HG03103 (cell line): ENCODE data around the gene ROCK2.
"Not testable (repeated sequence)": the region's sequence is repeated elsewhere in the genome, so short reads cannot be mapped to it uniquely, and the experiment has no call there.

ENCODE experiments used
- ATAC-seq: cut with Tn5 transposase; IDR thresholded peaks from one replicate; pipeline ENCODE4 v1.9.1; 2021; ENCODE audit warnings: low read depth; ENCODE audit not compliant: unreplicated experiment

ROCK2 gene

GRCh38 chr2:11280713-11281112 is 63.7 kb downstream of the ROCK2 start:
- ATAC-seq: no peak

- no peak for ATAC-seq
Measured at GRCh38 chr2:11279398-11279797, 65.0 kb downstream of the ROCK2 start.

- no peak for ATAC-seq
Measured at GRCh38 chr2:11278219-11278618, 66.2 kb downstream of the ROCK2 start.

GRCh38 chr2:11275910-11276309 is 68.5 kb downstream of the ROCK2 start:
- no peak for ATAC-seq

- no peak for ATAC-seq
Measured at GRCh38 chr2:11270891-11271290, 73.5 kb downstream of the ROCK2 start.

GRCh38 chr2:11267931-11268330 is 76.5 kb downstream of the ROCK2 start:
- no peak for ATAC-seq

- no peak for ATAC-seq
Measured at GRCh38 chr2:11264818-11265217, 79.6 kb downstream of the ROCK2 start.

- ATAC-seq: no peak
Measured at GRCh38 chr2:11264007-11264406, 80.4 kb downstream of the ROCK2 start.

GRCh38 chr2:11263177-11263576 is 81.3 kb downstream of the ROCK2 start:
- ATAC-seq: no peak

GRCh38 chr2:11262438-11262837 is 82.0 kb downstream of the ROCK2 start:
- ATAC-seq: not testable (repeated sequence)

- not testable (repeated sequence) for ATAC-seq
Measured at GRCh38 chr2:11261564-11261963, 82.9 kb downstream of the ROCK2 start.

- ATAC-seq: no peak
Measured at GRCh38 chr2:11260979-11261378, 83.5 kb downstream of the ROCK2 start.

- ATAC-seq: no peak
Measured at GRCh38 chr2:11257964-11258363, 86.5 kb downstream of the ROCK2 start.

- ATAC-seq: no peak
Measured at GRCh38 chr2:11257078-11257477, 87.4 kb downstream of the ROCK2 start.

GRCh38 chr2:11256166-11256565 is 88.3 kb downstream of the ROCK2 start:
- ATAC-seq: no peak

GRCh38 chr2:11254100-11254536 is 90.3 kb downstream of the ROCK2 start:
- no peak for ATAC-seq

GRCh38 chr2:11252458-11252857 is 92.0 kb downstream of the ROCK2 start:
- not testable (repeated sequence) for ATAC-seq

- no peak for ATAC-seq
Measured at GRCh38 chr2:11250400-11251196, 93.8 kb downstream of the ROCK2 start.

GRCh38 chr2:11245322-11245721 is 99.1 kb downstream of the ROCK2 start:
- no peak for ATAC-seq

- ATAC-seq: no peak
Measured at GRCh38 chr2:11244091-11244826, 100.2 kb downstream of the ROCK2 start.

GRCh38 chr2:11243512-11243911 is 100.9 kb downstream of the ROCK2 start:
- no peak for ATAC-seq
